Gastroesophageal sphincter (tissue), 4 donors: ENCODE measurements around the gene MS4A4E. TPM values are rescaled to one million over a fixed set of nuclear protein-coding genes. Genes with fewer than 3 reads are reported as not detected.

Experiments used
- ATAC-seq: fragments of 150-250 bp; one replicate; pipeline ENCODE4 v1.9.1; 2016; ENCODE audit warnings: mild to moderate bottlenecking, moderate library complexity
- H3K27ac ChIP-seq, 4 donors: fragments of 200-600 bp; sonication (generic) in 3 of 4; 1 replicate in 3 of 4; 2 replicates in 1 of 4; pipeline ENCODE4 v1.5.1; 2016 to 2019
- H3K27me3 ChIP-seq: fragments of 200-600 bp; sonication (generic); one replicate; pipeline ENCODE4 v1.5.1; 2019
- H3K36me3 ChIP-seq, 2 donors: fragments of 200-600 bp; sonication (generic); one replicate each; pipeline ENCODE4 v1.5.1; 2019; ENCODE audit warnings: control low read depth in 1 of 2
- H3K4me1 ChIP-seq, 3 donors: fragments of 200-600 bp; sonication (generic); 1 replicate in 2 of 3; 2 replicates in 1 of 3; pipeline ENCODE4 v1.5.1; 2016 to 2019; ENCODE audit warnings: control low read depth in 2 of 3
- H3K4me3 ChIP-seq, 2 donors: fragments of 200-600 bp; sonication (generic); one replicate each; pipeline ENCODE4 v1.5.1; 2019; ENCODE audit warnings: mild to moderate bottlenecking in 1 of 2, moderate library complexity in 1 of 2
- H3K9me3 ChIP-seq, 3 donors: fragments of 200-600 bp; sonication (generic); one replicate each; pipeline ENCODE4 v1.5.1; 2017 to 2019; ENCODE audit warnings: control low read depth in 2 of 3
- CTCF ChIP-seq, 4 experiments: fragments of 200-600 bp in 2 of 4; fragments of 450-650 bp in 2 of 4; sonication (generic) in 1 of 4; IDR thresholded peaks; one replicate each; pipeline ENCODE4 v1.5.1; 2017 to 2019; ENCODE audit warnings: antibody characterized with exemption in 4 of 4, mild to moderate bottlenecking in 2 of 4, moderate library complexity in 2 of 4
- EP300 ChIP-seq: sonication (generic); formaldehyde crosslinking; IDR thresholded peaks from one replicate; pipeline ENCODE4 v1.6.1; 2017; ENCODE audit warnings: antibody characterized with exemption, mild to moderate bottlenecking
- POLR2A ChIP-seq, 2 donors: fragments of 450-650 bp; IDR thresholded peaks; one replicate each; pipeline ENCODE4 v1.6.1; 2017; ENCODE audit warnings: antibody characterized with exemption in 2 of 2, mild to moderate bottlenecking in 2 of 2, moderate library complexity in 1 of 2
- POLR2AphosphoS5 ChIP-seq: sonication (generic); formaldehyde crosslinking; IDR thresholded peaks from one replicate; pipeline ENCODE4 v1.6.1; 2017; ENCODE audit warnings: antibody characterized with exemption
- WGBS, 2 donors: methylation state at CpG; one replicate each; pipeline ENCODE4 v1.1.5; 2018; ENCODE audit warnings: low coverage in 1 of 2; 5-methylcytosine and 5-hydroxymethylcytosine counted together
- total RNA-seq, 4 donors: library from RNA; depleted of rRNA; stranded (reverse); fragments of >200 nt; gene quantifications; one replicate each; pipeline ENCODE4 v1.1.0, GENCODE V29; 2016

MS4A4E gene
- total RNA-seq, 4 donors from 2014 or later = 3.0 to 8.2 (median 3.9) TPM; not detected in 1

DNA sequence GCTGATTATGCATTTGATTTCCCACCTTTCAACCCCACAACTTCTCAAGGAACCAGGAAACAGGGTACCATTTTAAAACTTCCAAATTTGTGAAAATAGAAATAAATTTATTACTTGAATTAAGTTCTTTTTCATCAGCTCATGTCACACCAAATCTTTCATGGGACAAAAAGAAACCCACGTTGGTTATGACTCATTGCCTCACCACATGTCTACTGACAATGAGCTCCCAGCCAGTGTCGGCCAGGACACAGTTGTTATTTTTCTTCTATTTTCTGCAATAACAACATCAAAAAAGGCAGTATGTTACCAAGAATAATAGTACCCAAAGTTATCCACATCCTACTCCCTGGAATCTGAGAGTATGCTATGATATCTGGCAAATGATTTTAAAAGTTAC lies 77.4 kb downstream of the MS4A4E start:
- WGBS, 2 donors = 47 to 50% methylated on average over 2 of the region's 2 CpGs
- no peak for ATAC-seq
- TF ChIP-seq POLR2AphosphoS5 (no peak), EP300 (no peak)

DNA sequence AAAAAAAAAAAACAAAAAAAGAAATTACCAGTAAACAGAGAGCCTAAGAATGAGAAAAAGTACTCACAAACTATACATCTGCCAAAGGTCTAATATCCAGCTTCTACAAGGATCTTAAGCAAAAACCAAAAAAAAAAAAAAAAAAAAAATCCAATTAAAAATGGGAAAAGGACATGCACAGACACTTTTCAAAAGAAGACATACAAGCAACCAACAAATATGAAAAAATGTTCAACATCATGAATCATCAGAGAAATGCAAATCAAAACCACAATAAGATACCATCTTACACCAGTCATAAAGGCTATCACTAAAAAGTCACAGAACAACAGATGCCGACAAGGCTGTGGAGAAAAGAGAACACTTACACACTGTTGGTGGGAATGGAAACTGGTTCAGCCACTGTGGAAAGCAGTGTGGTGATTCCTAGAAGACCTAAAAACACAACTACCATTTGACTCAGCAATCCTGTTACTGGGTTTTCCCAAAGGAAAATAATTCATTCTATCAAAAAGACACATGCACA lies 78.3 kb downstream of the MS4A4E start:
- TF ChIP-seq POLR2AphosphoS5 (no peak), CTCF (IDR thresholded peaks at IDR 0.05) (no peak), EP300 (no peak), POLR2A (IDR thresholded peaks at IDR 0.05) (no peak)
- Histone ChIP-seq H3K36me3 (no peaks in the 10 kb centered on the region), H3K4me3 (no peak overlapping the region), H3K27ac (no peak overlapping the region), H3K9me3 (no peaks in the 10 kb centered on the region), H3K27me3 (peaks cover 4% of the 10 kb centered on the region), H3K4me1 (no peaks in the 10 kb centered on the region)
- WGBS, 2 donors = 92 to 100% methylated on average over 1 of the region's 1 CpG
- no peak for ATAC-seq

More for the DNA sequence above, 77.4 kb downstream of the MS4A4E start:
- Histone ChIP-seq H3K36me3 (no peaks in the 10 kb centered on the region), H3K4me1 (no peaks in the 10 kb centered on the region), H3K27ac (no peak overlapping the region), H3K27me3 (peaks cover 4% of the 10 kb centered on the region), H3K4me3 (no peak overlapping the region), H3K9me3 (no peaks in the 10 kb centered on the region)

DNA sequence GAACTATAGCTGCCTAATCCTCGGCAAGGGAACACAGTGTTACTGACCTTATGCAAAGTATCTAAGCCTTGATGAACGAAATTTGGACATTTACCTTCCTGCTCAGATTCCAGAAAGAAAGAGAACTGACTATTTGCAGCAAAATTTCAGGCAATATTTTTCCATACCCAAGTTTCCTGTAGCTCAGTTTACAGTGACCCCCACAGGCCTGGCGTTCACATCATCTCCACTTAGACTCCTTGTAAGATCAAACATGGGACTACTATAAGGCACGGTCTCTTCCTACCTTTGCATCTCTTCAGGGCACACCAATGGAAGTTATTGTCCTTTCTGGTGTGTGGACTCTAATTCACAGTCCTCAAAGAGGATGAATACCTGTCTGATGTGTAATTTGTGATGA lies 81.2 kb downstream of the MS4A4E start:
- H3K36me3 ChIP-seq = no peaks in the 10 kb centered on the region
- H3K27ac ChIP-seq = no peak overlapping the region
- H3K4me1 ChIP-seq = no peaks in the 10 kb centered on the region
- TF ChIP-seq CTCF (IDR thresholded peaks at IDR 0.05) = no peak
- TF ChIP-seq POLR2AphosphoS5 = no peak
- no peak for TF ChIP-seq EP300
- no peak for TF ChIP-seq POLR2A (IDR thresholded peaks at IDR 0.05)
- ATAC-seq = no peak
- 59 to 68% methylated on average over 2 to 4 of the region's 4 CpGs for WGBS, 2 donors
- no peaks in the 10 kb centered on the region for H3K27me3 ChIP-seq
- no peak overlapping the region for H3K4me3 ChIP-seq
- H3K9me3 ChIP-seq = no peaks in the 10 kb centered on the region

DNA sequence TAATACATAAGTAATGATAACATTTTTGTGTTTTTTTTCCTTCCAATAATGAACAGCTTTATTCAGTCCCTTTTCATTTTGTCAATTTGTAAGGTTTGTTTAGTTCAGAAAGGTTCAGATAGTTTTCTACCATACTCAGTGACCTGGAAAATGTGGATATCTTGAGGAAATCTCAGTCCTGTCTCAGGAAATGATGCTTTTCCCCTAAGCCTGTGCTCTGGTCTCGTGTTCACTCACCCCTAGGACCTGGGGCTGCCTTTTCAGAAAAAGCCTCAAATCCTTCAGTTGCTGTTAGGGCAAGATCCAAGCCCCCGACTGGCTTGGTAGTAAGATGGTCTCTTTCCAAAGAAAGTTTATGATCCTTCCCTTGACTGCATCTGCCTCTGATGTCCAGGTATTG lies 81.8 kb downstream of the MS4A4E start:
- TF ChIP-seq POLR2AphosphoS5 (no peak), EP300 (no peak), CTCF (IDR thresholded peaks at IDR 0.05) (no peak), POLR2A (IDR thresholded peaks at IDR 0.05) (no peak)
- H3K9me3 ChIP-seq = no peaks in the 10 kb centered on the region
- no peak for ATAC-seq
- WGBS, 2 donors = 58 to 89% methylated on average over 1 to 2 of the region's 2 CpGs
- H3K27me3 ChIP-seq = no peaks in the 10 kb centered on the region
- H3K4me1 ChIP-seq = no peaks in the 10 kb centered on the region
- H3K27ac ChIP-seq = no peak overlapping the region
- H3K36me3 ChIP-seq = no peaks in the 10 kb centered on the region
- no peak overlapping the region for H3K4me3 ChIP-seq

GRCh38 chr11:60159868-60160267 lies 83.1 kb downstream of the MS4A4E start:
- 0 to 40% methylated on average over 1 of the region's 1 CpG for WGBS, 2 donors
- no peak overlapping the region for H3K27ac ChIP-seq
- ATAC-seq = no peak

More at GRCh38 chr11:60159868-60160267, 83.1 kb downstream of the MS4A4E start:
- Histone ChIP-seq H3K36me3 (no peaks in the 10 kb centered on the region), H3K27me3 (no peaks in the 10 kb centered on the region), H3K4me3 (no peak overlapping the region), H3K4me1 (no peaks in the 10 kb centered on the region), H3K9me3 (no peaks in the 10 kb centered on the region)
- TF ChIP-seq EP300 = no peak
- no peak for TF ChIP-seq CTCF (IDR thresholded peaks at IDR 0.05)
- no peak for TF ChIP-seq POLR2A (IDR thresholded peaks at IDR 0.05)
